OCI-LY1 (cell line): ENCODE data around the gene POLD4.

Source experiments
- CTCF ChIP-seq: fragments of 200-600 bp; sonication (generic), shearing (Covaris generic); IDR thresholded peaks from 2 replicates; pipeline ENCODE4 v1.5.1; 2017; ENCODE audit warnings: mild to moderate bottlenecking, antibody characterized with exemption, low read length, moderate library complexity, mixed read lengths
- EZH2 ChIP-seq: fragments of 200-600 bp; sonication (generic), shearing (Covaris generic); IDR thresholded peaks from 2 replicates; pipeline ENCODE4 v1.8.0; 2017; ENCODE audit warnings: borderline replicate concordance, mixed run types, mild to moderate bottlenecking, antibody characterized with exemption, low read length, moderate library complexity, mixed read lengths

- no peak for TF ChIP-seq CTCF
- TF ChIP-seq EZH2 = no peak
These were observed 5.2 kb downstream of the POLD4 start for GRCh38 chr11:67347964-67348749.
